Measurements from ENCODE around the gene DCAF4L1.

DCAF4L1 gene

GRCh38 chr4:41999321-41999720 is 17.8 kb downstream of the DCAF4L1 start:
- TF ChIP-seq ZFX (IDR thresholded peaks at IDR 0.05; ENCODE audit: borderline replicate concordance), result no peak
- no peak for TF ChIP-seq CTCF (IDR thresholded peaks at IDR 0.05)
- H3K27ac ChIP-seq, result no peak overlapping the region

GRCh38 chr4:42008011-42008786 is 26.6 kb downstream of the DCAF4L1 start:
- TF ChIP-seq CTCF (IDR thresholded peaks at IDR 0.05) (no peak), ZFX (IDR thresholded peaks at IDR 0.05; ENCODE audit: borderline replicate concordance) (no peak)
- H3K27ac ChIP-seq, result no peak overlapping the region

- no peak overlapping the region for H3K27ac ChIP-seq
- TF ChIP-seq ZFX (IDR thresholded peaks at IDR 0.05; ENCODE audit: borderline replicate concordance) (no peak), CTCF (IDR thresholded peaks at IDR 0.05) (no peak)
These were observed 33.9 kb downstream of the DCAF4L1 start for GRCh38 chr4:42015438-42015837.

- no peak overlapping the region for H3K27ac ChIP-seq
- no peak for TF ChIP-seq CTCF (IDR thresholded peaks at IDR 0.05)
- no peak for TF ChIP-seq ZFX (IDR thresholded peaks at IDR 0.05; ENCODE audit: borderline replicate concordance)
These were observed 36.9 kb downstream of the DCAF4L1 start for GRCh38 chr4:42018451-42018850.
